B cell (primary cell): Measurements from ENCODE around the gene TIAM1. TPM values are rescaled to one million over a fixed set of nuclear protein-coding genes. Genes with fewer than 3 reads are reported as not detected.

Experiments
- ATAC-seq: fragments of 200-7000 bp; cut with Tn5 transposase; one replicate; pipeline ENCODE4 v1.10.0; 2021; ENCODE audit warnings: low read depth, mild to moderate bottlenecking, moderate number of reproducible peaks, moderate library complexity
- CTCF ChIA-PET: fragments of 350-600 bp; sonication (Branson Sonifier 250); formaldehyde crosslinking; loops from one replicate; lab custom pipeline; 2021; ENCODE audit warnings: antibody characterized with exemption, inconsistent platforms; lab: Charles Lee
- POLR2A ChIA-PET: fragments of 350-600 bp; sonication (Branson Sonifier 250); formaldehyde crosslinking; loops from one replicate; lab custom pipeline; 2021; ENCODE audit warnings: antibody characterized with exemption; lab: Charles Lee
- DNase-seq: peaks from one replicate; pipeline ENCODE4 v3.0.0; 2013
- H2AFZ ChIP-seq: 2 replicates; pipeline ENCODE4 v1.6.1; 2012; ENCODE audit warnings: mild to moderate bottlenecking, low read depth, low read length; ENCODE audit not compliant: insufficient read depth, poor library complexity, severe bottlenecking
- H3K27ac ChIP-seq, 2 donors: 1 replicate in 1 of 2; 2 replicates in 1 of 2; pipeline ENCODE4 v1.5.1; 2012 to 2013; ENCODE audit warnings: low read length in 2 of 2, mild to moderate bottlenecking in 2 of 2, moderate library complexity in 1 of 2
- H3K27me3 ChIP-seq, 4 experiments: fragments of 200-600 bp in 1 of 4; sonication (generic) in 1 of 4; replicated peaks in 1 of 4; 1 replicate in 2 of 4; 2 replicates in 2 of 4; pipeline versions ENCODE4 v1.6.1 to v1.7.0; 2013 to 2016; ENCODE audit warnings: low read length in 3 of 4, mild to moderate bottlenecking in 2 of 4, mixed read lengths in 1 of 4, moderate library complexity in 1 of 4; ENCODE audit not compliant: insufficient read depth in 4 of 4, control insufficient read depth in 3 of 4; ENCODE audit errors: control extremely low read depth in 1 of 4
- H3K36me3 ChIP-seq, 2 experiments: replicated peaks in 1 of 2; 1 replicate in 1 of 2; 2 replicates in 1 of 2; pipeline versions ENCODE4 v1.6.1 to v1.7.1; 2013; ENCODE audit warnings: low read length in 1 of 2; ENCODE audit not compliant: insufficient read depth in 2 of 2, control insufficient read depth in 1 of 2; ENCODE audit errors: control extremely low read depth in 1 of 2, extremely low read depth in 1 of 2
- H3K4me1 ChIP-seq, 2 donors: fragments of 200-600 bp in 1 of 2; sonication (generic) in 1 of 2; 1 replicate in 1 of 2; 2 replicates in 1 of 2; pipeline versions ENCODE4 v1.5.1 to v1.6.1; 2013 to 2017; ENCODE audit warnings: low read length in 2 of 2; ENCODE audit not compliant: control insufficient read depth in 2 of 2, insufficient read depth in 2 of 2
- H3K4me2 ChIP-seq: replicated peaks from 2 replicates; pipeline ENCODE3; 2012; ENCODE audit warnings: mild to moderate bottlenecking, low read depth, low read length; ENCODE audit not compliant: poor library complexity, severe bottlenecking
- H3K4me3 ChIP-seq, 5 experiments: fragments of 200-600 bp in 1 of 5; sonication (generic) in 1 of 5; 1 replicate in 3 of 5; 2 replicates in 2 of 5; pipeline versions ENCODE4 v1.5.1 to v1.7.0; 2011 to 2016; ENCODE audit warnings: low read length in 4 of 5, mild to moderate bottlenecking in 4 of 5, low read depth in 2 of 5, control low read depth in 1 of 5, moderate library complexity in 1 of 5; ENCODE audit not compliant: insufficient read depth in 1 of 5; ENCODE audit errors: control extremely low read depth in 1 of 5, extremely low read depth in 1 of 5
- H3K79me2 ChIP-seq: fragments of 200-600 bp; sonication (generic); one replicate; pipeline ENCODE4 v1.6.0; 2016; ENCODE audit warnings: low read length; ENCODE audit not compliant: control insufficient read depth, insufficient read depth
- H3K9ac ChIP-seq: fragments of 200-600 bp; sonication (generic); 2 replicates; pipeline ENCODE4 v1.6.1; 2017; ENCODE audit warnings: mild to moderate bottlenecking, low read length, moderate library complexity
- H3K9me3 ChIP-seq, 3 donors: one replicate each; pipeline versions ENCODE4 v1.6.1 to v1.7.1; 2013; ENCODE audit warnings: low read length in 2 of 3; ENCODE audit not compliant: control insufficient read depth in 2 of 3, insufficient read depth in 1 of 3; ENCODE audit errors: control extremely low read depth in 1 of 3
- H4K20me1 ChIP-seq: 2 replicates; pipeline ENCODE4 v1.6.0; 2012; ENCODE audit warnings: mild to moderate bottlenecking, low read length; ENCODE audit not compliant: insufficient read depth, control insufficient read depth, poor library complexity, severe bottlenecking
- H3K27ac Mint-ChIP-seq: one replicate; pipeline ENCODE4 v1.8.0; 2021; ENCODE audit warnings: mixed read lengths
- H3K27me3 Mint-ChIP-seq: one replicate; pipeline ENCODE4 v1.8.0; 2021; ENCODE audit warnings: mixed read lengths
- H3K4me1 Mint-ChIP-seq: one replicate; pipeline ENCODE4 v1.8.0; 2021; ENCODE audit warnings: mixed read lengths
- H3K4me3 Mint-ChIP-seq: one replicate; pipeline ENCODE4 v1.8.0; 2021; ENCODE audit warnings: mixed read lengths
- H3K9me3 Mint-ChIP-seq: one replicate; pipeline ENCODE4 v1.8.0; 2022; ENCODE audit warnings: mixed read lengths; ENCODE audit not compliant: insufficient read depth
- CTCF ChIP-seq: fragments of 200-600 bp; IDR thresholded peaks from one replicate; pipeline ENCODE4 v1.8.0; 2022; ENCODE audit warnings: antibody characterized with exemption, mild to moderate bottlenecking
- EZH2 ChIP-seq: IDR thresholded peaks from 2 replicates; pipeline ENCODE4 v1.6.1; 2012; ENCODE audit warnings: borderline replicate concordance, low read depth, mild to moderate bottlenecking, moderate library complexity, low read length; ENCODE audit not compliant: insufficient read depth, poor library complexity, severe bottlenecking
- WGBS: methylation state at CpG from one replicate; pipeline ENCODE4 v1.1.5; 2013; ENCODE audit warnings: missing lambda C conversion rate; ENCODE audit not compliant: insufficient coverage; 5-methylcytosine and 5-hydroxymethylcytosine counted together
- intact Hi-C: fragments of 100-400 bp; cut with micrococcal nuclease; formaldehyde crosslinking; loops from one replicate; pipeline ENCODE4 v1.10.0; 2022
- polyA plus RNA-seq: library from polyadenylated mRNA; depleted of rRNA; stranded (reverse); fragments of >200 nt; gene quantifications from 2 replicates; pipeline ENCODE4 v1.2.3, GENCODE V29; 2012
- total RNA-seq, 2 donors: library from RNA; stranded (reverse); fragments of 120-200 nt in 1 of 2; gene quantifications; 1 replicate in 1 of 2; 2 replicates in 1 of 2; pipeline versions ENCODE4 v1.2.3 to v1.2.4, GENCODE V29; 2013 to 2022

Gene TIAM1
- total and polyA plus RNA-seq, 2 donors (not counting 1 experiment from before 2014, with no cell fraction given), result 0.51 to 1.0 TPM

GRCh38 chr21:31351960-31352359, 7.9 kb upstream of the TIAM1 start:
- no peaks in the 10 kb centered on the region for H4K20me1 ChIP-seq
- no peak overlapping the region for H3K4me2 ChIP-seq
- ChIA-PET POLR2A (no interaction called here), CTCF (interaction anchor here (0.6 kb wide), 1 partner anchor 751 kb away, joined by 4 read pairs; no protein-coding TSS in a partner anchor)
- no peaks in the 10 kb centered on the region for H3K27me3 ChIP-seq
- H3K27ac Mint-ChIP-seq, result no peak overlapping the region
- no peaks in the 10 kb centered on the region for H3K9me3 Mint-ChIP-seq
- H3K4me3 ChIP-seq, result no peak overlapping the region
- intact Hi-C loops, result no loop called here
- DNase-seq (no peak), ATAC-seq (no peak)
- H3K9ac ChIP-seq, result no peak overlapping the region
- H3K4me1 ChIP-seq, result no peaks in the 10 kb centered on the region
- H3K27me3 Mint-ChIP-seq, result no peaks in the 10 kb centered on the region
- no peaks in the 10 kb centered on the region for H3K36me3 ChIP-seq
- WGBS, result no CpG with 5 or more reads among the region's 3 CpGs
- no peak overlapping the region for H3K4me3 Mint-ChIP-seq
- no peaks in the 10 kb centered on the region for H3K4me1 Mint-ChIP-seq
- TF ChIP-seq CTCF (no peak), EZH2 (no peak)
- no peak overlapping the region for H2AFZ ChIP-seq
- no peak overlapping the region for H3K27ac ChIP-seq
- no peaks in the 10 kb centered on the region for H3K79me2 ChIP-seq
- H3K9me3 ChIP-seq, result no peaks in the 10 kb centered on the region

DNA sequence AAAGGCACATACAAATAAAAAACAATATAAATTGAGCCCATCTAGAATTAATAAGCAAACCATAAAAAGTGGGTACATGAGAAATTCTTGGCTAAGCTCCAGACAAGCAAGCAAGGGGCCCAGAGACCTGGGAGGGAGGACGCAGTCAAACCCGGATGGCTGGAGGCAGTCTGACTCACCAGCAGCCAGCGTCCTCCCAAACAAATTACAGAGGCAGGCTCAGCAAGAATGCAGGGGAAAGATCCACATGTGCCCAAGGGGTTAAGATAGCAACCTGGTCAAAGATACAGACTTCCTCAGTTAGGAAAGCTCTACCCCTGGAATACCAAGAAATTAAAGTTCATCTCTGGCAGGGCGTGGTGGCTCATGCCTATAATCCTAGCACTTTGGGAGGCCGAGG, 7.4 kb upstream of the TIAM1 start:
- ATAC-seq, result no peak
- Mint-ChIP-seq H3K4me1 (no peaks in the 10 kb centered on the region), H3K9me3 (no peaks in the 10 kb centered on the region), H3K4me3 (no peak overlapping the region), H3K27ac (no peak overlapping the region), H3K27me3 (peaks cover 2% of the 10 kb centered on the region)
- no peak for DNase-seq
- CTCF ChIA-PET, result no interaction called here
- no peak overlapping the region for H2AFZ ChIP-seq
- H3K9me3 ChIP-seq, result no peaks in the 10 kb centered on the region
- no peak overlapping the region for H3K9ac ChIP-seq
- no peaks in the 10 kb centered on the region for H3K27me3 ChIP-seq
- POLR2A ChIA-PET, result no interaction called here
- no peak for TF ChIP-seq EZH2
- no peak for TF ChIP-seq CTCF
- intact Hi-C loops, result no loop called here
- H3K79me2 ChIP-seq, result no peaks in the 10 kb centered on the region
- no peaks in the 10 kb centered on the region for H4K20me1 ChIP-seq
- no peaks in the 10 kb centered on the region for H3K4me1 ChIP-seq
- no peak overlapping the region for H3K4me3 ChIP-seq
- H3K36me3 ChIP-seq, result no peaks in the 10 kb centered on the region
- no peak overlapping the region for H3K27ac ChIP-seq
- no peak overlapping the region for H3K4me2 ChIP-seq
- 100% methylated on average over 3 of the region's 5 CpGs for WGBS
